ENCODE results near the gene RTN1.

GRCh38 chr14:59687663-59688062, 182.9 kb downstream of the RTN1 start:
- TF ChIP-seq CBFB (IDR thresholded peaks at IDR 0.05; ENCODE audit: low read depth) (no peak), ETV6 (conservative IDR thresholded peaks at IDR 0.05 in 1 of 2, IDR thresholded peaks at IDR 0.05 in 1 of 2; ENCODE audit: borderline replicate concordance in 1 of 2, low read depth in 1 of 2) (no peak), HCFC1 (IDR thresholded peaks at IDR 0.05; ENCODE audit: low read length) (no peak), E2F4 (IDR thresholded peaks at IDR 0.05; ENCODE audit: low read depth, low read length) (no peak), CREM (IDR thresholded peaks at IDR 0.05; ENCODE audit: low read depth) (no peak), ELK1 (IDR thresholded peaks at IDR 0.05; ENCODE audit: low read depth, low read length) (no peak), ESRRA (IDR thresholded peaks at IDR 0.05; ENCODE audit: low read length) (no peak), ZNF274 (IDR thresholded peaks at IDR 0.05; ENCODE audit: insufficient read depth, insufficient read length) (no peak), PKNOX1 (IDR thresholded peaks at IDR 0.05) (no peak)
